ENCODE data around the gene SELENOS.

Gene SELENOS

GRCh38 chr15:101250873-101251829 is 26.1 kb downstream of the SELENOS start:
- DNase-seq = no peak

DNA sequence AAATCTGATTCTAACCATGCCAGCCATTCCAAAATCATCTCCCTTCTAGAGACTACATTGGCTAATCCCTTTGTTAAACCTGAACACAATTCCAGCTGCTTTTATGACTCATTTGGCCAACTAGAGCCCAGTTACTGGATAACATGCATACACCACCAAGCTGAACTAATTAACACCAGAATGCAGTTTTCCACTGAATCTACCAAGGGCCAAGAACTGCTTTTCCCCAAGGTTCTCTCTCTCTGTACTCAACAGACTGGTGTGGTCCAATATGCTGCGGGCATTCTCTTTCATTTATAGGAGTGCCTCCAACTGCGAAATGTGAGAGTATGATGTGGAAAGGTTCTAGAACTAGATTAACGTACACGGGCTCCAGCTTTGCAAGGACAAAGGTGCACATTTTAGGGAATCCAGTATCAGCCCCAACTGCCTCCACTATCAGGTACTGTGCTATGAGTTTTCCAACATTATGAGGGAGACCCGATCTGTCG is 26.9 kb downstream of the SELENOS start:
- no peak for DNase-seq

- DNase-seq = no peak
Observed at GRCh38 chr15:101248274-101248673, 29.0 kb downstream of the SELENOS start.

- DNase-seq = peak; percentile 11
Observed at GRCh38 chr15:101246824-101247745, 30.2 kb downstream of the SELENOS start.

GRCh38 chr15:101246391-101246790 is 30.9 kb downstream of the SELENOS start:
- DNase-seq = no peak

- peak; percentile 10 for DNase-seq
Observed at GRCh38 chr15:101244889-101245668, 32.2 kb downstream of the SELENOS start.

GRCh38 chr15:101244036-101244781 is 33.1 kb downstream of the SELENOS start:
- DNase-seq = peak; percentile 26

- peak; percentile 17 for DNase-seq
Observed at GRCh38 chr15:101243420-101243819, 33.9 kb downstream of the SELENOS start.

DNA sequence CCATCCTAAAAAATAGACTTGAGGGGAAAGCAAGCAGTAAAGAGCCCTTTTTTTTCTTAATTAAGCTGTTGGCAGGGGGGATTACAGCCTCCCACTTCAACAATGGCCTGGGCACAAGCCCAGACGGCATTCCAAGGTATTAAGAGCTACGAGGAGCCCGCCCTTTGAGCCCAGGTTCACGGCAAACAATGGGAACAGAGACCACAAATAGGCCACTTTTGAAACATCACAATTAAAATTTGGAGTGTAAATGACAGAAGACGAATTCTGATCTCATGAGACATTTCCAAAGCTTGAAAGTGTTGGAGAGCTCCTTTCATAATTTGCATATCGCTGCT is 34.3 kb downstream of the SELENOS start:
- DNase-seq = peak; percentile 10

- DNase-seq = peak; percentile 52
Observed at GRCh38 chr15:101242160-101242998, 34.9 kb downstream of the SELENOS start.

DNA sequence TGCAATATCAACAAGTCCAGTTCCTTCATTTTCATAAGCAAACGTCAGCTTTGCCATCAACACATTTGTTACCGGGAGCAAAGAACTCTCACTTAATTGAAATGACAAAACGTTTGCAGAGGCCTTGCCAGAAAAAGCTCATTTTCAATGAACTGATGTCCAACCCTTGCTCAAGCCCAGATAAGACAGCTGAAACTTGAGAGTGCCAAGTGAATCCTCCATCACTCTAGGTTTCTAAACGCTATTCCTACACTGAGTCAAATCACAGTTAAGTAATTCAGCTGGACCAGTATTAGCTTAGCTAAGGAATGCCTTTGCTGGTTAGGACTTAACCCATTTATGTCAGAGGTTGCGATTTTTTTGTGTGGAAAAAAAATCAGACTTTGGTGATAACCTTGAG is 36.9 kb downstream of the SELENOS start:
- DNase-seq = no peak

DNA sequence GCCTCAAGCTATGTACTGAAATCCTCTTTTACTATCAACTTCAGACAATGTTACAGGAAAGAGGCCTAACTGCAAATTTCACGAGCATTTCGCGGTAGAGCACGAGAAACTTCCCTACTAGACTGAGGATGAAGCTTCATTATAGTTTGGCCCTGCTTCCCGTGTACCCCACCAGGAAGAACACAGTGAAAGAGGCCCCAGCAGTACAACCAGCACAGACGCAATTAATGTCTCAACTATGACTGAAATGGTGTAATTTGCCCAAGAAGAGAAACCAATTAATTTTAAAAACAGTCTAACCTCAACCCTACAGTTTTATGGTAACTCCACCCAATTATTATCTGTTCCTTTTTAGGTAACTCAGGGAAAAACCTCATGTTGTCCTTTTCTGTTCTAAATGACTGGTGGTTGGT is 37.6 kb downstream of the SELENOS start:
- DNase-seq = no peak

DNA sequence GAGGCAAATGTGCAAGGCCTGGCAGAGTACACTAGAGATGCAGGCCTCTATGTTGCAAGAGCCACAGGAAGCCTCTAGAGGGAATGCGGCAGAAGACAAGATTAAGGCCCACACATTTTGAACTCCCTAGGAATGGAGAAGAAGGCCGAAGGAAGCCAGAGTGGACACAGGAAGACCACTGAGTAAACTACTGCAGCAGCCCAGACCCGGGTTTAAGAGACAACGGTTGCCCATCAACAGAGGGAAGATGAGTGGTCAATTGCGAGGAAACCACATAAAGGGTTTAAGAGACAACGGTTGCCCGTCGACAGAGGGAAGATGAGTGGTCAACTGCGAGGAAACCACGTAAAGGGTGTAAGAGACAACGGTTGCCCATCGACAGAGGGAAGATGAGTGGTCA is 40.0 kb downstream of the SELENOS start:
- DNase-seq = no peak

DNA sequence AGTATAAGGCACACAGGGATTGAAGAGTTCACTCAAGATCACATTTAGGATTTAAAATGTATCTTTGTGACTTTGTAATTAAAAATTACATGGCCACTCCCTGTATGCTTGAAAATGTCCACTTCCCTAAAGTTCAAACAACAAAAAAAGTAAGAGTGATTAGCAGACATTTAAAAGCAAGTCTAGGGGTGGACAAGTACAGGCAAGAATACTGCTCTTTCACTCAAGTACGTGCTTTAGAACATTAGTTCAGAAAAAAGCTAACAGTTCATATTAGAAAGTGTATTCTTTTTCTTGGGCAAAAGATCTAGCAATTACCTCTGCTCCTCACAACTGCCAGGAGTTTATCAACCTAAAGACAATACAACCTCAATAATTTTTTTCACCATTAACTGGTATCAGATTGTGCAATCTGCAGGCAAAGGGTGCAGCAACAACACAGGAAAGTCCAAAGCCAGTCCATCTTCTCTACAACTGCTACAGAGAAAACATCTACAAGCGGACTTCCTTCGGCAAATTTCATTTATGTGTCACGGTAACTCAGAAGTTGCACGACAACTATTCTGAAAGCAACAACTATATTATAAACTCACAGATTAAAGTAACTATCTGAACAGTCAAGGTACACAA is 43.5 kb downstream of the SELENOS start:
- DNase-seq = no peak

GRCh38 chr15:101232677-101233076 is 44.6 kb downstream of the SELENOS start:
- DNase-seq = no peak

- DNase-seq = no peak
Observed at GRCh38 chr15:101228313-101228712, 49.0 kb downstream of the SELENOS start.

GRCh38 chr15:101225658-101226057 is 51.6 kb downstream of the SELENOS start:
- DNase-seq = no peak
